HepG2 (cell line): ENCODE measurements around the gene NUP93. TPM values are rescaled to one million over a fixed set of nuclear protein-coding genes. Genes with fewer than 3 reads are reported as not detected.

ENCODE experiments used
- ATAC-seq: fragments of 200-7000 bp; cut with Tn5 transposase; 3 replicates; pipeline ENCODE4 v1.9.1; 2020; ENCODE audit warnings: mild to moderate bottlenecking, moderate library complexity
- BruUV-seq: library from RNA; stranded (reverse); fragments of 400-500 nt; replicated peaks from 2 replicates; lab custom pipeline; 2021; lab: Mats Ljungman, UMichigan
- CTCF ChIA-PET: fragments of 300-600 bp; formaldehyde crosslinking; extraction: SDS; loops from one replicate; lab custom pipeline; 2021; ENCODE audit warnings: low total read pairs, inconsistent platforms, low intra/inter-chr PET ratio; lab: Yijun Ruan, JAX
- POLR2A ChIA-PET: fragments of 350-600 bp; sonication (Branson Sonifier 250); formaldehyde crosslinking; loops from one replicate; lab custom pipeline; 2020; ENCODE audit warnings: antibody characterized with exemption, inconsistent platforms; lab: Yijun Ruan, JAX
- DNase-seq: peaks from one replicate; pipeline ENCODE4 v3.0.0-alpha.2; 2015; ENCODE audit warnings: low spot score
- FAIRE-seq: peaks from 3 replicates; lab custom pipeline; 2011; peaks lifted over from hg19 to GRCh38; lab: Jason Lieb, UNC
- H2AFZ ChIP-seq: one replicate; pipeline ENCODE4 v1.6.1; 2011; ENCODE audit warnings: low read length, inconsistent platforms
- H3K27ac ChIP-seq: fragments of 300-600 bp; 3 replicates; pipeline ENCODE4 v1.8.0; 2011; ENCODE audit warnings: mixed run types, mild to moderate bottlenecking, mixed read lengths, low read length, inconsistent platforms; ENCODE audit not compliant: insufficient read depth; ENCODE audit errors: extremely low read length
- H3K27me3 ChIP-seq, 2 experiments: fragments of 200-600 bp in 1 of 2; 2 replicates in 1 of 2; 3 replicates in 1 of 2; pipeline versions ENCODE4 v1.6.0 to v1.8.0; 2011; ENCODE audit warnings: low read length in 2 of 2, mild to moderate bottlenecking in 2 of 2, moderate library complexity in 2 of 2, inconsistent platforms in 1 of 2; ENCODE audit not compliant: insufficient read depth in 2 of 2, control insufficient read depth in 1 of 2
- H3K36me3 ChIP-seq, 2 experiments: fragments of 200-600 bp in 1 of 2; replicated peaks in 1 of 2; 2 replicates in 1 of 2; 3 replicates in 1 of 2; pipeline versions ENCODE4 v1.5.1 to v1.8.0; 2011; ENCODE audit warnings: low read length in 2 of 2, inconsistent platforms in 1 of 2; ENCODE audit not compliant: insufficient read depth in 2 of 2, control insufficient read depth in 1 of 2
- H3K4me1 ChIP-seq: 2 replicates; pipeline ENCODE4 v1.5.1; 2012; ENCODE audit warnings: low read length, inconsistent platforms; ENCODE audit not compliant: insufficient read depth
- H3K4me2 ChIP-seq: 2 replicates; pipeline ENCODE4 v1.6.0; 2011; ENCODE audit warnings: low read depth, low read length, inconsistent platforms
- H3K4me3 ChIP-seq, 3 experiments: fragments of 200-600 bp in 1 of 3; sonication (generic), shearing (Covaris generic) in 1 of 3; replicated peaks in 1 of 3; 2 replicates each; pipeline ENCODE4 v1.5.1; 2011 to 2016; ENCODE audit warnings: low read length in 3 of 3, inconsistent platforms in 2 of 3, low read depth in 2 of 3, mild to moderate bottlenecking in 2 of 3, control low read depth in 1 of 3, mixed read lengths in 1 of 3; ENCODE audit not compliant: insufficient read depth in 1 of 3
- H3K79me2 ChIP-seq: one replicate; pipeline ENCODE4 v1.6.1; 2011; ENCODE audit warnings: low read length, inconsistent platforms; ENCODE audit not compliant: insufficient read depth
- H3K9ac ChIP-seq: 2 replicates; pipeline ENCODE4 v1.6.0; 2011; ENCODE audit warnings: mild to moderate bottlenecking, low read depth, low read length, inconsistent platforms; ENCODE audit not compliant: insufficient read depth
- H3K9me3 ChIP-seq: 2 replicates; pipeline ENCODE4 v1.5.1; 2012; ENCODE audit warnings: mild to moderate bottlenecking, low read length
- H4K20me1 ChIP-seq: 2 replicates; pipeline ENCODE4 v1.6.0; 2011; ENCODE audit warnings: inconsistent platforms, mild to moderate bottlenecking, low read length, moderate library complexity; ENCODE audit not compliant: insufficient read depth
- ARNTL ChIP-seq: sonication (generic); formaldehyde crosslinking; IDR thresholded peaks from 2 replicates; pipeline ENCODE4 v1.4.0; 2020; ENCODE audit warnings: mild to moderate bottlenecking, missing genetic modification reagents
- MED1 ChIP-seq: sonication (generic); formaldehyde crosslinking; IDR thresholded peaks from 2 replicates; pipeline ENCODE4 v1.4.0; 2020; ENCODE audit warnings: missing genetic modification reagents
- NPAS2 ChIP-seq: sonication (generic); formaldehyde crosslinking; IDR thresholded peaks from 2 replicates; pipeline ENCODE4 v1.8.0; 2022; ENCODE audit warnings: mild to moderate bottlenecking, missing genetic modification reagents, borderline replicate concordance
- PRMT3 ChIP-seq: sonication (generic); formaldehyde crosslinking; IDR thresholded peaks from 2 replicates; pipeline ENCODE4 v1.8.1; 2022; ENCODE audit warnings: low read depth, mild to moderate bottlenecking, moderate library complexity, missing genetic modification reagents, borderline replicate concordance
- ZFP90 ChIP-seq: sonication (generic); formaldehyde crosslinking; IDR thresholded peaks from 2 replicates; pipeline ENCODE4 v1.8.0; 2022; ENCODE audit warnings: missing genetic modification reagents, mild to moderate bottlenecking, inconsistent platforms, borderline replicate concordance
- ZNF263 ChIP-seq: sonication (generic); formaldehyde crosslinking; IDR thresholded peaks from 2 replicates; pipeline ENCODE4 v1.4.0; 2020; ENCODE audit warnings: missing genetic modification reagents
- ZNF44 ChIP-seq: sonication (generic); formaldehyde crosslinking; IDR thresholded peaks from 2 replicates; pipeline ENCODE4 v1.5.1; 2020; ENCODE audit warnings: mild to moderate bottlenecking, missing genetic modification reagents
- ZNF446 ChIP-seq: sonication (generic); formaldehyde crosslinking; IDR thresholded peaks from 2 replicates; pipeline ENCODE4 v1.5.0; 2020; ENCODE audit warnings: mild to moderate bottlenecking, missing genetic modification reagents
- ZNF563 ChIP-seq: sonication (generic); formaldehyde crosslinking; IDR thresholded peaks from 2 replicates; pipeline ENCODE4 v1.8.0; 2022; ENCODE audit warnings: mild to moderate bottlenecking, moderate library complexity, missing genetic modification reagents
- ZNF639 ChIP-seq: conservative IDR thresholded peaks from 2 replicates; pipeline ENCODE4 v1.6.1; 2018; ENCODE audit warnings: missing genetic modification reagents
- ZNF670 ChIP-seq: sonication (generic); formaldehyde crosslinking; IDR thresholded peaks from 2 replicates; pipeline ENCODE4 v1.8.0; 2022; ENCODE audit warnings: mild to moderate bottlenecking, missing genetic modification reagents, borderline replicate concordance
- ZNF891 ChIP-seq: sonication (generic); formaldehyde crosslinking; IDR thresholded peaks from 2 replicates; pipeline ENCODE4 v1.5.0; 2020; ENCODE audit warnings: mild to moderate bottlenecking, missing genetic modification reagents
- ZSCAN12 ChIP-seq: sonication (generic); formaldehyde crosslinking; IDR thresholded peaks from 2 replicates; pipeline ENCODE4 v1.9.0; 2021; ENCODE audit warnings: mild to moderate bottlenecking, missing genetic modification reagents
- WGBS: methylation state at CpG from one replicate; pipeline ENCODE4 v1.1.6; 2017; ENCODE audit warnings: low lambda C conversion rate; 5-methylcytosine and 5-hydroxymethylcytosine counted together
- in situ Hi-C: cut with HindIII; loops from 2 replicates; pipeline ENCODE4 v1.10.0; 2017; ENCODE audit warnings: low pct_unique_long_range_greater_than_20kb; ENCODE audit not compliant: extremely low pct_ligation_motif_present
- intact Hi-C: fragments of 100-400 bp; cut with micrococcal nuclease; formaldehyde crosslinking; loops from one replicate; pipeline ENCODE4 v1.10.0; 2022; ENCODE audit not compliant: unreplicated experiment
- polyA plus RNA-seq, 8 experiments: library from polyadenylated mRNA; depleted of rRNA in 3 of 8; stranded (reverse) in 7 of 8; unstranded in 1 of 8; fragments of >200 nt; fragmentation: Illumina TruSeq in 4 of 8; extraction: Trizol in 4 of 8; gene quantifications; 2 replicates each; pipeline versions ENCODE4 v1.2.1 to v1.2.3, GENCODE V29; 2011 to 2016; ENCODE audit warnings: low read depth in 4 of 8, missing spikeins in 1 of 8, mixed read lengths in 1 of 8; ENCODE audit not compliant: insufficient read depth in 1 of 8
- total RNA-seq, 5 experiments: library from RNA; depleted of rRNA; stranded (reverse); fragments of >200 nt; fragmentation: Illumina TruSeq; extraction: Trizol; gene quantifications; 2 replicates each; pipeline ENCODE4 v1.2.3, GENCODE V29; 2016; ENCODE audit warnings: low read depth in 1 of 5
- TF ChIP-seq, protein P1 (sequence below): sonication (generic); formaldehyde crosslinking; IDR thresholded peaks from 2 replicates; pipeline ENCODE4 v1.4.0; 2020; ENCODE audit warnings: missing genetic modification reagents
- TF ChIP-seq, protein P2 (sequence below): sonication (generic); formaldehyde crosslinking; IDR thresholded peaks from 2 replicates; pipeline ENCODE4 v1.4.0; 2020; ENCODE audit warnings: missing genetic modification reagents, borderline replicate concordance
- TF ChIP-seq, protein P3 (sequence below): sonication (generic); formaldehyde crosslinking; IDR thresholded peaks from 2 replicates; pipeline ENCODE4 v1.8.1; 2023; ENCODE audit warnings: mild to moderate bottlenecking, inconsistent platforms, moderate library complexity, missing genetic modification reagents, borderline replicate concordance
- TF ChIP-seq, protein P4 (sequence below), 2 experiments: IDR thresholded peaks; 2 replicates each; pipeline ENCODE4 v1.6.1; 2011 to 2012; ENCODE audit warnings: low read length in 2 of 2, borderline replicate concordance in 1 of 2, low read depth in 1 of 2, mild to moderate bottlenecking in 1 of 2, moderate library complexity in 1 of 2

Gene NUP93
- total and polyA plus RNA-seq, 2 of the 13 experiments (the other 11 are each of a cell fraction or from before 2014, with no cell fraction given): 58.5 to 140 TPM

DNA sequence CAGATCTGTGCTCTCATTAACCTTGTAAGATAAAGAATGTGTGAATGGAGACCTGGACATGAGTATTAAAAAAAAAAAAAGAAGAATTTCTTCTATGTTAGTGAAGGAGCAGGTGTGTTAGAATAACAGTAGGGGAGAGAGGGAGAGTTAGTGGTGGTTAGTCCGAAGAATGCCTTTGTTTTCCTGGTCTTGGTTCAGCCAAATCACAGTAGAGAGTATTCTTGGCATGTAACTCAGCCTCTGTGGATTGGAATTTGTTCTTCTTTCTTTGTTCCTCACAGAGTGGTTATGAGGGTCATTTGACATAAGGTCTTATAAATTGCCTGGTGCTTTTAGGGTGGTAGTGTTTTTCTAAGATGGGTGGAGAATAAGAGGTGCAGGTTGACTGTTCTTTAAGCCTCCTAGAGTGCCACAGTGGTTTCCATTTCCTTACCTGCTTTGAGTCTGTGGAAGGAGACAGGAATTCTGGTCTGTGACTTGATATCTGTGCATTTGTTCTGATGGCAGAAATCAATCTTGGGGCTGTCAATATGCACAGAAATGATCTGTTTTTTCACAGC is 17.6 kb downstream of the NUP93 start:
- FAIRE-seq: no peak
- TF ChIP-seq, protein P1, sequence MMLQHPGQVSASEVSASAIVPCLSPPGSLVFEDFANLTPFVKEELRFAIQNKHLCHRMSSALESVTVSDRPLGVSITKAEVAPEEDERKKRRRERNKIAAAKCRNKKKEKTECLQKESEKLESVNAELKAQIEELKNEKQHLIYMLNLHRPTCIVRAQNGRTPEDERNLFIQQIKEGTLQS (CRISPR knock-in tag): no peak
- TF ChIP-seq, protein P2, sequence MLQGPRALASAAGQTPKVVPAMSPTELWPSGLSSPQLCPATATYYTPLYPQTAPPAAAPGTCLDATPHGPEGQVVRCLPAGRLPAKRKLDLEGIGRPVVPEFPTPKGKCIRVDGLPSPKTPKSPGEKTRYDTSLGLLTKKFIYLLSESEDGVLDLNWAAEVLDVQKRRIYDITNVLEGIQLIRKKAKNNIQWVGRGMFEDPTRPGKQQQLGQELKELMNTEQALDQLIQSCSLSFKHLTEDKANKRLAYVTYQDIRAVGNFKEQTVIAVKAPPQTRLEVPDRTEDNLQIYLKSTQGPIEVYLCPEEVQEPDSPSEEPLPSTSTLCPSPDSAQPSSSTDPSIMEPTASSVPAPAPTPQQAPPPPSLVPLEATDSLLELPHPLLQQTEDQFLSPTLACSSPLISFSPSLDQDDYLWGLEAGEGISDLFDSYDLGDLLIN: no peak
- no peak for TF ChIP-seq ZNF563 (CRISPR knock-in tag)
- no peak for TF ChIP-seq ZNF670 (CRISPR knock-in tag)
- no peak for TF ChIP-seq ZNF44 (CRISPR knock-in tag)
- TF ChIP-seq ZNF263 (CRISPR knock-in tag): no peak
- no peak for TF ChIP-seq PRMT3 (CRISPR knock-in tag)
- TF ChIP-seq, protein P3, sequence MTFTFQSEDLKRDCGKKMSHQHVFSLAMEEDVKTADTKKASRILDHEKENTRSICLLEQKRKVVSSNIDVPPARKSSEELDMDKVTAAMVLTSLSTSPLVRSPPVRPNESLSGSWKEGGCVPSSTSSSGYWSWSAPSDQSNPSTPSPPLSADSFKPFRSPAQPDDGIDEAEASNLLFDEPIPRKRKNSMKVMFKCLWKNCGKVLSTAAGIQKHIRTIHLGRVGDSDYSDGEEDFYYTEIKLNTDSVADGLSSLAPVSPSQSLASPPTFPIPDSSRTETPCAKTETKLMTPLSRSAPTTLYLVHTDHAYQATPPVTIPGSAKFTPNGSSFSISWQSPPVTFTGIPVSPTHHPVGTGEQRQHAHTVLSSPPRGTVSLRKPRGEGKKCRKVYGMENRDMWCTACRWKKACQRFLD (CRISPR knock-in tag): no peak
- no peak for TF ChIP-seq MED1 (CRISPR knock-in tag)
- no peak for TF ChIP-seq NPAS2 (CRISPR knock-in tag)
- no peak for TF ChIP-seq ZNF891 (CRISPR knock-in tag)
- TF ChIP-seq ZNF446 (CRISPR knock-in tag): no peak
- TF ChIP-seq, protein P4, sequence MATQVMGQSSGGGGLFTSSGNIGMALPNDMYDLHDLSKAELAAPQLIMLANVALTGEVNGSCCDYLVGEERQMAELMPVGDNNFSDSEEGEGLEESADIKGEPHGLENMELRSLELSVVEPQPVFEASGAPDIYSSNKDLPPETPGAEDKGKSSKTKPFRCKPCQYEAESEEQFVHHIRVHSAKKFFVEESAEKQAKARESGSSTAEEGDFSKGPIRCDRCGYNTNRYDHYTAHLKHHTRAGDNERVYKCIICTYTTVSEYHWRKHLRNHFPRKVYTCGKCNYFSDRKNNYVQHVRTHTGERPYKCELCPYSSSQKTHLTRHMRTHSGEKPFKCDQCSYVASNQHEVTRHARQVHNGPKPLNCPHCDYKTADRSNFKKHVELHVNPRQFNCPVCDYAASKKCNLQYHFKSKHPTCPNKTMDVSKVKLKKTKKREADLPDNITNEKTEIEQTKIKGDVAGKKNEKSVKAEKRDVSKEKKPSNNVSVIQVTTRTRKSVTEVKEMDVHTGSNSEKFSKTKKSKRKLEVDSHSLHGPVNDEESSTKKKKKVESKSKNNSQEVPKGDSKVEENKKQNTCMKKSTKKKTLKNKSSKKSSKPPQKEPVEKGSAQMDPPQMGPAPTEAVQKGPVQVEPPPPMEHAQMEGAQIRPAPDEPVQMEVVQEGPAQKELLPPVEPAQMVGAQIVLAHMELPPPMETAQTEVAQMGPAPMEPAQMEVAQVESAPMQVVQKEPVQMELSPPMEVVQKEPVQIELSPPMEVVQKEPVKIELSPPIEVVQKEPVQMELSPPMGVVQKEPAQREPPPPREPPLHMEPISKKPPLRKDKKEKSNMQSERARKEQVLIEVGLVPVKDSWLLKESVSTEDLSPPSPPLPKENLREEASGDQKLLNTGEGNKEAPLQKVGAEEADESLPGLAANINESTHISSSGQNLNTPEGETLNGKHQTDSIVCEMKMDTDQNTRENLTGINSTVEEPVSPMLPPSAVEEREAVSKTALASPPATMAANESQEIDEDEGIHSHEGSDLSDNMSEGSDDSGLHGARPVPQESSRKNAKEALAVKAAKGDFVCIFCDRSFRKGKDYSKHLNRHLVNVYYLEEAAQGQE (IDR thresholded peaks at IDR 0.05; ENCODE audit: borderline replicate concordance in 1 of 2, low read depth in 1 of 2, low read length in 2 of 2): no peak
- TF ChIP-seq ZFP90: no peak
- TF ChIP-seq ZNF639: no peak
- TF ChIP-seq ZSCAN12 (CRISPR knock-in tag): no peak
- TF ChIP-seq ARNTL (CRISPR knock-in tag): no peak

More for the DNA sequence above, 17.6 kb downstream of the NUP93 start:
- ChIA-PET POLR2A (no interaction called here), CTCF (interaction anchor here (0.7 kb wide), 1 partner anchor 142 kb away, joined by 3 read pairs; no protein-coding TSS in a partner anchor)
- 93% methylated on average over 1 of the region's 1 CpG for WGBS
- intact Hi-C loops (no loop called here), in situ Hi-C loops (no loop called here)
- no peak for DNase-seq
- Histone ChIP-seq H2AFZ (no peak overlapping the region), H4K20me1 (peaks cover 5% of the 10 kb centered on the region; the same call in 1 of the 2 replicates), H3K4me1 (peaks cover 33% of the 10 kb centered on the region), H3K27ac (no peak overlapping the region), H3K27me3 (no peaks in the 10 kb centered on the region), H3K4me2 (no peak overlapping the region), H3K79me2 (peaks cover 39% of the 10 kb centered on the region), H3K9me3 (no peaks in the 10 kb centered on the region), H3K9ac (no peak overlapping the region), H3K36me3 (peaks cover 12 to 32% of the 10 kb centered on the region in 2 experiments), H3K4me3 (no peak overlapping the region)
- ATAC-seq: no peak
- BruUV-seq: no TSS peak
